HepG2 (cell line): Measurements from ENCODE around the gene RMI2. TPM values are rescaled to one million over a fixed set of nuclear protein-coding genes. Genes with fewer than 3 reads are reported as not detected.

Experiments
- ARNTL ChIP-seq: sonication (generic); formaldehyde crosslinking; IDR thresholded peaks from 2 replicates; pipeline ENCODE4 v1.4.0; 2020; ENCODE audit warnings: mild to moderate bottlenecking, missing genetic modification reagents
- ATRX ChIP-seq: sonication (generic); formaldehyde crosslinking; IDR thresholded peaks from 2 replicates; pipeline ENCODE4 v1.4.0; 2020; ENCODE audit warnings: missing genetic modification reagents, borderline replicate concordance
- FOXC1 ChIP-seq: sonication (generic); formaldehyde crosslinking; IDR thresholded peaks from 2 replicates; pipeline ENCODE4 v1.8.0; 2022; ENCODE audit warnings: mild to moderate bottlenecking, missing genetic modification reagents, borderline replicate concordance
- KDM1A ChIP-seq: IDR thresholded peaks from 2 replicates; pipeline ENCODE4 v1.6.1; 2016; ENCODE audit warnings: missing compliant biosample characterization
- KLF9 ChIP-seq: IDR thresholded peaks from 2 replicates; pipeline ENCODE4 v1.6.1; 2016; ENCODE audit warnings: low read depth
- MIXL1 ChIP-seq: IDR thresholded peaks from 2 replicates; pipeline ENCODE4 v1.6.1; 2016
- MTF2 ChIP-seq: sonication (generic); formaldehyde crosslinking; IDR thresholded peaks from 2 replicates; pipeline ENCODE4 v1.5.0; 2020; ENCODE audit warnings: missing genetic modification reagents, borderline replicate concordance
- PHF20 ChIP-seq: sonication (generic); formaldehyde crosslinking; IDR thresholded peaks from 2 replicates; pipeline ENCODE4 v1.5.0; 2020; ENCODE audit warnings: mild to moderate bottlenecking, missing genetic modification reagents
- PITX1 ChIP-seq: sonication (generic); formaldehyde crosslinking; IDR thresholded peaks from 2 replicates; pipeline ENCODE4 v1.5.1; 2020; ENCODE audit warnings: mild to moderate bottlenecking, missing genetic modification reagents
- POLR2G ChIP-seq: fragments of 200-400 bp; formaldehyde crosslinking; IDR thresholded peaks from 2 replicates; pipeline ENCODE4 v1.6.1; 2018; ENCODE audit warnings: mild to moderate bottlenecking, low read depth, low read length, moderate library complexity
- REL ChIP-seq: sonication (generic); formaldehyde crosslinking; conservative IDR thresholded peaks from 2 replicates; pipeline ENCODE4 v1.8.0; 2022; ENCODE audit warnings: mild to moderate bottlenecking, missing genetic modification reagents, moderate library complexity
- REXO4 ChIP-seq: sonication (generic); formaldehyde crosslinking; IDR thresholded peaks from 2 replicates; pipeline ENCODE4 v1.8.0; 2022; ENCODE audit warnings: missing genetic modification reagents, mild to moderate bottlenecking, borderline replicate concordance
- SIX4 ChIP-seq: sonication (generic); formaldehyde crosslinking; IDR thresholded peaks from 2 replicates; pipeline ENCODE4 v1.4.0; 2020; ENCODE audit warnings: missing genetic modification reagents
- SRSF1 ChIP-seq: fragments of 200-400 bp; formaldehyde crosslinking; optimal IDR thresholded peaks from 2 replicates; pipeline ENCODE3; 2017; ENCODE audit warnings: mild to moderate bottlenecking, low read depth, low read length, moderate library complexity
- ZFP36L2 ChIP-seq: sonication (generic); formaldehyde crosslinking; IDR thresholded peaks from 2 replicates; pipeline ENCODE4 v1.4.0; 2020; ENCODE audit warnings: missing genetic modification reagents
- ZFP90 ChIP-seq: sonication (generic); formaldehyde crosslinking; IDR thresholded peaks from 2 replicates; pipeline ENCODE4 v1.8.0; 2022; ENCODE audit warnings: missing genetic modification reagents, mild to moderate bottlenecking, inconsistent platforms, borderline replicate concordance
- ZNF30 ChIP-seq: sonication (generic); formaldehyde crosslinking; IDR thresholded peaks from 2 replicates; pipeline ENCODE4 v1.5.0; 2020; ENCODE audit warnings: mild to moderate bottlenecking, missing genetic modification reagents
- ZNF331 ChIP-seq: sonication (generic); formaldehyde crosslinking; IDR thresholded peaks from 2 replicates; pipeline ENCODE4 v1.4.0; 2020; ENCODE audit warnings: missing genetic modification reagents
- ZNF549 ChIP-seq: sonication (generic); formaldehyde crosslinking; IDR thresholded peaks from 2 replicates; pipeline ENCODE4 v1.5.0; 2020; ENCODE audit warnings: missing genetic modification reagents
- ZNF562 ChIP-seq: sonication (generic); formaldehyde crosslinking; IDR thresholded peaks from 2 replicates; pipeline ENCODE4 v1.8.0; 2022; ENCODE audit warnings: missing genetic modification reagents, borderline replicate concordance
- ZNF619 ChIP-seq: sonication (generic); formaldehyde crosslinking; IDR thresholded peaks from 2 replicates; pipeline ENCODE4 v1.4.0; 2020; ENCODE audit warnings: mild to moderate bottlenecking, missing genetic modification reagents
- ZNF670 ChIP-seq: sonication (generic); formaldehyde crosslinking; IDR thresholded peaks from 2 replicates; pipeline ENCODE4 v1.8.0; 2022; ENCODE audit warnings: mild to moderate bottlenecking, missing genetic modification reagents, borderline replicate concordance
- ZNF724P ChIP-seq: sonication (generic); formaldehyde crosslinking; IDR thresholded peaks from 2 replicates; pipeline ENCODE4 v1.8.0; 2022; ENCODE audit warnings: missing genetic modification reagents, borderline replicate concordance
- ZNF792 ChIP-seq: IDR thresholded peaks from 2 replicates; pipeline ENCODE4 v1.6.1; 2016
- ZNF816 ChIP-seq: sonication (generic); formaldehyde crosslinking; IDR thresholded peaks from 2 replicates; pipeline ENCODE4 v1.8.0; 2022; ENCODE audit warnings: missing genetic modification reagents, mild to moderate bottlenecking, borderline replicate concordance
- ZSCAN22 ChIP-seq: sonication (generic); formaldehyde crosslinking; IDR thresholded peaks from 2 replicates; pipeline ENCODE4 v1.4.0; 2020; ENCODE audit warnings: mild to moderate bottlenecking, missing genetic modification reagents
- polyA plus RNA-seq, 8 experiments: library from polyadenylated mRNA; depleted of rRNA in 3 of 8; stranded (reverse) in 7 of 8; unstranded in 1 of 8; fragments of >200 nt; fragmentation: Illumina TruSeq in 4 of 8; extraction: Trizol in 4 of 8; gene quantifications; 2 replicates each; pipeline versions ENCODE4 v1.2.1 to v1.2.3, GENCODE V29; 2011 to 2016; ENCODE audit warnings: low read depth in 4 of 8, missing spikeins in 1 of 8, mixed read lengths in 1 of 8; ENCODE audit not compliant: insufficient read depth in 1 of 8
- total RNA-seq, 5 experiments: library from RNA; depleted of rRNA; stranded (reverse); fragments of >200 nt; fragmentation: Illumina TruSeq; extraction: Trizol; gene quantifications; 2 replicates each; pipeline ENCODE4 v1.2.3, GENCODE V29; 2016; ENCODE audit warnings: low read depth in 1 of 5
- TF ChIP-seq, protein P1 (sequence below): sonication (generic); formaldehyde crosslinking; IDR thresholded peaks from 2 replicates; pipeline ENCODE4 v1.4.0; 2020; ENCODE audit warnings: mild to moderate bottlenecking, missing genetic modification reagents

RMI2 gene
- total and polyA plus RNA-seq, 2 of the 13 experiments (the other 11 are each of a cell fraction or from before 2014, with no cell fraction given), result 24.5 to 55.7 TPM

DNA sequence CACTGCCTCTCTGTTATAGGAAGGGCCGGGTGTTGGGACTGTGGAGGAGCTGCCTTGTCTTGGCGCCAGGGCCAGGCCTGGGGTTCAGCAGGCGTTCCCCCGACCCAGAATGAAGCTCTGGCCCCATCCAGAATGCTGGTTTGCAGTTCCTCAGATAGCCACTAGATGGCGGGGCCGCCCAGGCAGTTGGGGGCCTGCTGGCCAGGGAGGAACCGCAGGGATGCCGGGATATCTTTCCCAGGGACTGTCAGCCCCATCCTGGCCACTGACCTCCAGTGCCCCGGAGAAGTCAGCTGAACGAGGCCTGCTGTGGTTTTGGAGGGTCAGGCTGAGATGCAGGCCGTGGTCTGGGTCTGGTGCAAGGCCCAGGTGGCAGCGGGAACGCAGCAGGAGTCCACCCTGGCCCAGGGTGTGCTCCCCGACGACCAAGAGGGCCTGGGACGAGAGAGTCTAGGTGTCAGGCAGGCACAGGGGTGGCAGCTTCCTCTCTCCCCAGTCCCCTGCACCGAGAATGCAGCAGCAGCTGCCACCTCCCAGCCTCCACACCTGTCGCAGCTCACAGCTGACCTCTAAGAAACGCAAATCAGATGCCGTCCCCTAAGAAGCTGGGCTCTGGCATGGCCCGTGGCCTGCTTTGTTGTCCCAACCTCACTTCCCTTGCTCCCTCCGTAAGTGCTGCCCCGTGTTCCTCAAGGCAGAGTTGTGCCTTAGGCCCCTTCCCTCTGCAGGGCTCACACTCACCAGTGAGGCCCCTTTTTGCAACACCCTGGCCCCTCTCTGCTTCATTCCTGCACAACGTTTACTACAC lies 51.2 kb downstream of the RMI2 start (continued):
- TF ChIP-seq ZNF724P (CRISPR knock-in tag), result 0 out of 2 replicates have a peak, but pooled peaks have one; percentile 33
- peak; percentile 62 for TF ChIP-seq MIXL1
- peak; percentile 23 for TF ChIP-seq SRSF1
- peak; percentile 25; the same call in 1 of the 2 replicates for TF ChIP-seq PHF20 (CRISPR knock-in tag)
- TF ChIP-seq POLR2G, result peak; percentile 58; the same call in 1 of the 2 replicates
- peak; percentile 60; the same call in 1 of the 2 replicates for TF ChIP-seq KLF9
- peak; percentile 33 for TF ChIP-seq ZNF331 (CRISPR knock-in tag)
- no peak for TF ChIP-seq ZNF816
- TF ChIP-seq ATRX (CRISPR knock-in tag), result no peak
- peak; percentile 96; the same call in 1 of the 2 replicates for TF ChIP-seq ZFP90 (CRISPR knock-in tag)
- TF ChIP-seq ZNF30 (CRISPR knock-in tag), result no peak; the same call in 1 of the 2 replicates
- TF ChIP-seq FOXC1 (CRISPR knock-in tag), result peak; percentile 35; the same call in 1 of the 2 replicates
- no peak for TF ChIP-seq ZFP36L2
- no peak; the same call in 1 of the 2 replicates for TF ChIP-seq PITX1 (CRISPR knock-in tag)
- no peak for TF ChIP-seq ZNF562 (CRISPR knock-in tag)
- no peak for TF ChIP-seq MTF2
- peak; percentile 77; the same call in 1 of the 2 replicates for TF ChIP-seq ARNTL
- 0 out of 2 replicates have a peak, but pooled peaks have one; percentile 51 for TF ChIP-seq ZNF670 (CRISPR knock-in tag)
- TF ChIP-seq ZSCAN22 (CRISPR knock-in tag), result no peak
- TF ChIP-seq ZNF549, result no peak
- TF ChIP-seq KDM1A, result peak; percentile 15
- peak; percentile 89 for TF ChIP-seq ZNF619 (CRISPR knock-in tag)
- peak; percentile 51; the same call in 1 of the 2 replicates for TF ChIP-seq SIX4
- no peak for TF ChIP-seq REXO4
- TF ChIP-seq REL, result no peak
- TF ChIP-seq ZNF792, result peak; percentile 95
- TF ChIP-seq, protein P1, sequence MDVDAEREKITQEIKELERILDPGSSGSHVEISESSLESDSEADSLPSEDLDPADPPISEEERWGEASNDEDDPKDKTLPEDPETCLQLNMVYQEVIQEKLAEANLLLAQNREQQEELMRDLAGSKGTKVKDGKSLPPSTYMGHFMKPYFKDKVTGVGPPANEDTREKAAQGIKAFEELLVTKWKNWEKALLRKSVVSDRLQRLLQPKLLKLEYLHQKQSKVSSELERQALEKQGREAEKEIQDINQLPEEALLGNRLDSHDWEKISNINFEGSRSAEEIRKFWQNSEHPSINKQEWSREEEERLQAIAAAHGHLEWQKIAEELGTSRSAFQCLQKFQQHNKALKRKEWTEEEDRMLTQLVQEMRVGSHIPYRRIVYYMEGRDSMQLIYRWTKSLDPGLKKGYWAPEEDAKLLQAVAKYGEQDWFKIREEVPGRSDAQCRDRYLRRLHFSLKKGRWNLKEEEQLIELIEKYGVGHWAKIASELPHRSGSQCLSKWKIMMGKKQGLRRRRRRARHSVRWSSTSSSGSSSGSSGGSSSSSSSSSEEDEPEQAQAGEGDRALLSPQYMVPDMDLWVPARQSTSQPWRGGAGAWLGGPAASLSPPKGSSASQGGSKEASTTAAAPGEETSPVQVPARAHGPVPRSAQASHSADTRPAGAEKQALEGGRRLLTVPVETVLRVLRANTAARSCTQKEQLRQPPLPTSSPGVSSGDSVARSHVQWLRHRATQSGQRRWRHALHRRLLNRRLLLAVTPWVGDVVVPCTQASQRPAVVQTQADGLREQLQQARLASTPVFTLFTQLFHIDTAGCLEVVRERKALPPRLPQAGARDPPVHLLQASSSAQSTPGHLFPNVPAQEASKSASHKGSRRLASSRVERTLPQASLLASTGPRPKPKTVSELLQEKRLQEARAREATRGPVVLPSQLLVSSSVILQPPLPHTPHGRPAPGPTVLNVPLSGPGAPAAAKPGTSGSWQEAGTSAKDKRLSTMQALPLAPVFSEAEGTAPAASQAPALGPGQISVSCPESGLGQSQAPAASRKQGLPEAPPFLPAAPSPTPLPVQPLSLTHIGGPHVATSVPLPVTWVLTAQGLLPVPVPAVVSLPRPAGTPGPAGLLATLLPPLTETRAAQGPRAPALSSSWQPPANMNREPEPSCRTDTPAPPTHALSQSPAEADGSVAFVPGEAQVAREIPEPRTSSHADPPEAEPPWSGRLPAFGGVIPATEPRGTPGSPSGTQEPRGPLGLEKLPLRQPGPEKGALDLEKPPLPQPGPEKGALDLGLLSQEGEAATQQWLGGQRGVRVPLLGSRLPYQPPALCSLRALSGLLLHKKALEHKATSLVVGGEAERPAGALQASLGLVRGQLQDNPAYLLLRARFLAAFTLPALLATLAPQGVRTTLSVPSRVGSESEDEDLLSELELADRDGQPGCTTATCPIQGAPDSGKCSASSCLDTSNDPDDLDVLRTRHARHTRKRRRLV (CRISPR knock-in tag), result no peak
